ENCODE data around the gene HCFC1. TPM values are rescaled to one million over a fixed set of nuclear protein-coding genes. Genes with fewer than 3 reads are reported as not detected.

The HCFC1 gene
- total RNA-seq, 1 experiment from 2014 or later = 79.9 TPM

GRCh38 chrX:153929576-153929975 is 42.0 kb downstream of the HCFC1 start:
- Histone ChIP-seq H3K79me2 (ENCODE audit: low read depth) (peaks cover 23% of the 10 kb centered on the region), H3K27ac (no peak overlapping the region), H3F3A (ENCODE audit: insufficient read depth, low read depth) (peaks cover 18% of the 10 kb centered on the region; the same call in 1 of the 2 replicates), H2AFZ (no peak overlapping the region), H3K36me3 (ENCODE audit: low read depth) (no peaks in the 10 kb centered on the region), H3K4me3 (no peak overlapping the region), H3K9me2 (ENCODE audit: insufficient read depth) (no peaks in the 10 kb centered on the region), H4K20me1 (ENCODE audit: insufficient read depth) (no peaks in the 10 kb centered on the region; the same call in 1 of the 2 replicates), H3K9me3 (ENCODE audit: insufficient read depth, low read depth) (no peaks in the 10 kb centered on the region), H3K4me1 (replicated peaks; ENCODE audit: insufficient read depth) (peaks cover 17% of the 10 kb centered on the region; the same call in 1 of the 2 replicates), H3K4me2 (peak overlapping the region; percentile 55; the same call in 1 of the 2 replicates), H3K27me3 (ENCODE audit: insufficient read depth, low read depth) (no peaks in the 10 kb centered on the region)
- POLR2A ChIA-PET (ENCODE audit: unreplicated experiment) = no interaction called here
- BruUV-seq (replicated peaks) = no TSS peak
- intact Hi-C loops (cut with micrococcal nuclease; ENCODE audit: unreplicated experiment) = loop anchor here (2.0 kb wide), 2 partner anchors 29 to 45 kb away; no protein-coding TSS in a partner anchor
- CTCF ChIA-PET = interaction anchor here (0.6 kb wide), 1 partner anchor 21 kb away, joined by 4 read pairs; no protein-coding TSS in a partner anchor
- TF ChIP-seq CTCF (conservative IDR thresholded peaks at IDR 0.05) (no peak), EZH2 (IDR thresholded peaks at IDR 0.05; ENCODE audit: low read depth) (no peak)
- no peak for DNase-seq

GRCh38 chrX:153928846-153929245 is 42.8 kb downstream of the HCFC1 start:
- no TSS peak for BruUV-seq (replicated peaks)
- ChIA-PET POLR2A (ENCODE audit: unreplicated experiment) (interaction anchor here (0.9 kb wide), 1 partner anchor 135 kb away, joined by 4 read pairs; the partner anchor contains the start of genes IDH3G and SSR4), CTCF (interaction anchor here (0.6 to 0.9 kb wide), 3 partner anchors 18 to 220 kb away, joined by 3 read pairs; no protein-coding TSS in a partner anchor)
- TF ChIP-seq EZH2 (IDR thresholded peaks at IDR 0.05; ENCODE audit: low read depth) (no peak), CTCF (conservative IDR thresholded peaks at IDR 0.05) (no peak)
- Histone ChIP-seq H3K36me3 (ENCODE audit: low read depth) (no peaks in the 10 kb centered on the region), H4K20me1 (ENCODE audit: insufficient read depth) (no peaks in the 10 kb centered on the region), H3K9me3 (ENCODE audit: insufficient read depth, low read depth) (no peaks in the 10 kb centered on the region), H3F3A (ENCODE audit: insufficient read depth, low read depth) (peaks cover 18% of the 10 kb centered on the region; the same call in 1 of the 2 replicates), H3K79me2 (ENCODE audit: low read depth) (peaks cover 15% of the 10 kb centered on the region), H3K27me3 (ENCODE audit: insufficient read depth, low read depth) (no peaks in the 10 kb centered on the region), H3K4me2 (peak overlapping the region; percentile 55), H3K9me2 (ENCODE audit: insufficient read depth) (no peaks in the 10 kb centered on the region), H3K4me1 (replicated peaks; ENCODE audit: insufficient read depth) (peaks cover 17% of the 10 kb centered on the region; the same call in 1 of the 2 replicates), H2AFZ (no peak overlapping the region), H3K27ac (0 out of 2 replicates have a peak overlapping the region, but pooled peaks have one; percentile 12), H3K4me3 (no peak overlapping the region)
- DNase-seq = no peak
- intact Hi-C loops (cut with micrococcal nuclease; ENCODE audit: unreplicated experiment) = loop anchor here (1.0 to 2.0 kb wide), 4 partner anchors 28 to 165 kb away; partner anchors contain the start of genes IDH3G, PLXNB3 and SSR4

DNA sequence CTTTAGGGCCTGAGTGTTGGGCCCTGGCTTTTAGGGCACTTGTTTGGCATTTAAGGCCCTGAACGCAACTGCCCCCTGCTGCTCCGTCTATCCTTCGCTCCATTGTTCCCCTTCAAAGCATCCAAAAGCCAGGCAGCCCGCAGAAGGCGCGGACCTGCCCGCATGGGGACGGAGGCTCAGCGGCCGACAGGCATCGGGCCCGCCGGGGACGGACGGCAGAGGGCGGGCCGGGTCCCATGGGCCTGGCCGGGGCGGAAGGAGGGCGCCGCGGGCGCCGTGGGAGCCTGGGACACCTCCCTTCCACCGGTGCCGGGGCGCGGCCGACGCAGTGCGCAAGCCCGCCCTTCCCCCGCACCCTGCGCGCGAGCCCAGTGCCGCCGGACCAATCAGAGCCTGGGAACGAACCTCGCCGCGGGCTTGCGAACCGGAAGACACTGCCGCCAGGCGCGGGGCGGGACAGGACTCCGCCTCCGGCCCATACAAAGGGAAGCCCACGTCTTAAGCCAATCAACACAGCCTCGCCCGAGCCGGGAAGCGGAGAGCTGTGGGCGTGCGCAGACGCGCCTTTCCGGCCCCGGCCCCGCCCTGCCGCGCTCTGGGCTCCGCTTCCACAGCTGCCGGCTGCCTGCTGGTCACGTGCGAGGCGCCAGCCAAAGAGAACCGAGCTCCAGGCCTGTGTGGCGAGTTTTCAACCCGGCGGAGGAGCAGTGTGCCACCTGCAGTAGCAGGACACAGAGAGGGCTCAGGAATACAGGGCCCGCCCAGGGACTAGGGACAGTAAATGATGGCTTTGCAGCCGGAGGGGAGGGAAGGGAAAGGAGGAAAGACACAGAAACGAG is 43.5 kb downstream of the HCFC1 start:
- intact Hi-C loops (cut with micrococcal nuclease; ENCODE audit: unreplicated experiment) = loop anchor here (1.0 to 2.0 kb wide), 4 partner anchors 27 to 164 kb away; partner anchors contain the start of genes IDH3G, PLXNB3 and SSR4

More for the DNA sequence above, 43.5 kb downstream of the HCFC1 start:
- Histone ChIP-seq H3K4me2 (peak overlapping the region; percentile 98), H2AFZ (peak overlapping the region; percentile 80), H3K4me3 (peak overlapping the region; percentile 86), H3K9me2 (ENCODE audit: insufficient read depth) (no peaks in the 10 kb centered on the region), H3K9me3 (ENCODE audit: insufficient read depth, low read depth) (no peaks in the 10 kb centered on the region), H3K4me1 (replicated peaks; ENCODE audit: insufficient read depth) (peaks cover 17% of the 10 kb centered on the region; the same call in 1 of the 2 replicates), H3K27ac (peak overlapping the region; percentile 86), H3K27me3 (ENCODE audit: insufficient read depth, low read depth) (no peaks in the 10 kb centered on the region), H3K79me2 (ENCODE audit: low read depth) (peaks cover 8% of the 10 kb centered on the region), H3K36me3 (ENCODE audit: low read depth) (no peaks in the 10 kb centered on the region), H4K20me1 (ENCODE audit: insufficient read depth) (no peaks in the 10 kb centered on the region), H3F3A (ENCODE audit: insufficient read depth, low read depth) (peaks cover 18% of the 10 kb centered on the region; the same call in 1 of the 2 replicates)
- POLR2A ChIA-PET (ENCODE audit: unreplicated experiment) = interaction anchor here (0.6 to 0.9 kb wide), 3 partner anchors 8 to 162 kb away, joined by 4 to 5 read pairs (median 4); partner anchors contain the start of genes IDH3G and SSR4
- no TSS peak for BruUV-seq (replicated peaks)
- CTCF ChIA-PET = interaction anchor here (0.6 to 1.0 kb wide), 6 partner anchors 12 to 810 kb away, joined by 3 to 8 read pairs (median 3); no protein-coding TSS in a partner anchor
- TF ChIP-seq EZH2 (IDR thresholded peaks at IDR 0.05; ENCODE audit: low read depth) (no peak), CTCF (conservative IDR thresholded peaks at IDR 0.05) (no peak; the same call in 1 of the 2 replicates)
- peak; percentile 92 to 99 for DNase-seq
